COR-L47 (cell line): ENCODE measurements around the gene RTN4.
"Not testable (repeated sequence)": the region's sequence is repeated elsewhere in the genome, so short reads cannot be mapped to it uniquely, and the experiment has no call there.

Experiments used
- DNase-seq: peaks from one replicate; lab custom pipeline; 2025; lab: John Stamatoyannopoulos, UW

Gene RTN4, protein sequence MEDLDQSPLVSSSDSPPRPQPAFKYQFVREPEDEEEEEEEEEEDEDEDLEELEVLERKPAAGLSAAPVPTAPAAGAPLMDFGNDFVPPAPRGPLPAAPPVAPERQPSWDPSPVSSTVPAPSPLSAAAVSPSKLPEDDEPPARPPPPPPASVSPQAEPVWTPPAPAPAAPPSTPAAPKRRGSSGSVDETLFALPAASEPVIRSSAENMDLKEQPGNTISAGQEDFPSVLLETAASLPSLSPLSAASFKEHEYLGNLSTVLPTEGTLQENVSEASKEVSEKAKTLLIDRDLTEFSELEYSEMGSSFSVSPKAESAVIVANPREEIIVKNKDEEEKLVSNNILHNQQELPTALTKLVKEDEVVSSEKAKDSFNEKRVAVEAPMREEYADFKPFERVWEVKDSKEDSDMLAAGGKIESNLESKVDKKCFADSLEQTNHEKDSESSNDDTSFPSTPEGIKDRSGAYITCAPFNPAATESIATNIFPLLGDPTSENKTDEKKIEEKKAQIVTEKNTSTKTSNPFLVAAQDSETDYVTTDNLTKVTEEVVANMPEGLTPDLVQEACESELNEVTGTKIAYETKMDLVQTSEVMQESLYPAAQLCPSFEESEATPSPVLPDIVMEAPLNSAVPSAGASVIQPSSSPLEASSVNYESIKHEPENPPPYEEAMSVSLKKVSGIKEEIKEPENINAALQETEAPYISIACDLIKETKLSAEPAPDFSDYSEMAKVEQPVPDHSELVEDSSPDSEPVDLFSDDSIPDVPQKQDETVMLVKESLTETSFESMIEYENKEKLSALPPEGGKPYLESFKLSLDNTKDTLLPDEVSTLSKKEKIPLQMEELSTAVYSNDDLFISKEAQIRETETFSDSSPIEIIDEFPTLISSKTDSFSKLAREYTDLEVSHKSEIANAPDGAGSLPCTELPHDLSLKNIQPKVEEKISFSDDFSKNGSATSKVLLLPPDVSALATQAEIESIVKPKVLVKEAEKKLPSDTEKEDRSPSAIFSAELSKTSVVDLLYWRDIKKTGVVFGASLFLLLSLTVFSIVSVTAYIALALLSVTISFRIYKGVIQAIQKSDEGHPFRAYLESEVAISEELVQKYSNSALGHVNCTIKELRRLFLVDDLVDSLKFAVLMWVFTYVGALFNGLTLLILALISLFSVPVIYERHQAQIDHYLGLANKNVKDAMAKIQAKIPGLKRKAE

DNA sequence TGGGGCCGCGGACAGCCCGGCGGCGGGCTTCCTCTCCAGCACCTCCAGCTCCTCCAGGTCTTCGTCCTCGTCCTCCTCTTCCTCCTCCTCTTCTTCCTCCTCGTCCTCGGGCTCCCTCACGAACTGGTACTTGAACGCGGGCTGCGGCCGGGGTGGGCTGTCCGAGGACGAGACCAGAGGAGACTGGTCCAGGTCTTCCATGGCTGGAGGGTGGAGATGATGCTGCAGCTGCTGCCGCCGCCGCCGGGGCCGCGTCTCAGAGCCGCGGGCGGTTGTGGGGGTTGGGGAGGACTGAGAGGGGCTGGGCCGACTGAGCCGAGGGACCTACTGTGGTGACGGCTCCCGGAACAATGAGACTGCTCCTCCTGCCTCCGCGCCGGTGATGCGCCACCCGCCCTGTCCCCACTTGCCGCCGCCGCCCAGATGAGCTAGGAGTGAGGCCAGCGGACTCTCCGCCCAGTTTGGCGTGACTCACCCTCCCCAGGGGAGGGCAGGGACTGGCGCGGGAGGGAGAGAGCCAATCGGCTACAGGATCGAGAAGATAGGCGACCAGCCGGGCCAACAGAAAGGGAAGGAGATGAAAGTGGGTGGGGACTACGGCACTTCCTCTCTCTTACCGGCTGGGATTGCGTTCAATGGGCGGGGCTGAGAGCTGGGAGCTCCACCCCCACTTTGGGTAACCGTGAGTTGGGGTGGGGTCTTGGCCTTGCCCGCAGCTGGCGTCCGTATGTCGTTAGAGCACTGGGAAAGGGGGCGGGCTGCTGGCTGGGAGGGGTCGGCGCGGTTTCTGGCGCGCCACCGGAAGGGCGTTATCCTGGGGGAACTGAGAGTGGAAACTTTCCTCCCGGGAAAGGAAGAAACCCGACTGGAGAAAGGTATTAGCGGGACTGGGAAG is at the start of gene RTN4:
TSS of gene RTN4 (minus strand) at position 352 of the 895 bp plus-strand sequence. CDS start at position 201, 151 bp downstream.
- DNase-seq = peak; percentile 99

DNA sequence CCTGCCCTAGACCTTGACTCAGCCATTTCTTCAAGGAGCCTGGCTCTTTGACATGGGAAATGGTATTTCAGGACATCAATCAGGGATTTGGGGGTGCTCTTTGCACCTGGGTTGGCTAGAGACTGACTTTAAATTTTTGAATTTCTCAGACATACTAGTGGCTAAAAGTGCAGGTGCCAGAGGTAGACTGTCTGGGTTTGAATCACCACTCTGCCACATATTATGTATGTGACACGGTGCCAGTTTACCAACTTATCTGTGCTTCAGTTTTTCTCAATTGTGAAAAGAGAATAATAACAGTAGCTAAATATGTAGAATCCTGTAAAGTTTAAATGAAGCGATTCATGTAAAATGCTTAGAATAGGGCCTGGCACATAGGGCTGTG is 49.2 kb upstream of the RTN4 start:
- DNase-seq = no peak

DNA sequence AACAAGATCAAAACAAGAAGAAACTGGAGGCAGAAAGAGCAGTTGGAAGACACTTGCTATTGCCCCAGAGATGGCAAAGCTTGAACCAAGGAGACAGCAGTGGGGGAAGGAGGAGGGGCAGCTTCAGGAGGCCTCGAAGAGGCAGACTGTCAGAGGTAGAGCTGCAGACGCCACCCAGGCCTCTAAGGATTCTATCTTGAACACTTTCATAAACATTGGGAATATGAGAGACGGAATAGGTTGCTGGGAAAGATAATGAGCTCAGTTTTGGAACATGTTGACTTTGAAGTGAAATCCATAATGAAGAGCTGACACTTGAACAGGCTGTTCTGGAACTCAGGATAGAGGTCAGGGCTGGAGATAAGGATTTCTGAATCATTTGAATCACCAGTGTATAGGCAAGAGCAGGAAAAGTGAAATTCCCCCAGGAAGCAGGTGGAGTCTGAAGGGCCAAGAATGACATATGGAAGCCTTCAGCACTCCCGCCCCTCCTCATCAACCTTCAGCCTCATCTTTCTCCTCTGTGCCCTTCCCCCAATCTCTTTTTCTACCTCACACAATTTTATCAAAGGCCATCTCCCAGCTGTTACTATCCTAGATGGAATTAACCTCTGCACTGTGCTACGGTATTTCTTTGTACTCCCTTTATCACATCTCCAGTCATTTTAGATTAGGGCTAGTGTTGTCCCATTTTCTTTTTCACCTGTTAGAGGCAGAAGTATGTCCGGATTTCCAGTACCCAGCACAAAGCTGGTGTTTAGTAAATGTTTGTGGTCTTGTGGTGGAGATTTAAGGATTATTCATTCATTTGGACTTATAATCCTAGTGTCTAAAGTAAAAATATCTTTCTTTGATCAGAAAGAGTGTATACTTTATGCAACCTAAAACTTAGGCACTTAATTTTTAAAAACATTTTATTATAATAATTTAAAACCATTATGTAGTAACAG is 47.5 kb upstream of the RTN4 start:
- DNase-seq = no peak

DNA sequence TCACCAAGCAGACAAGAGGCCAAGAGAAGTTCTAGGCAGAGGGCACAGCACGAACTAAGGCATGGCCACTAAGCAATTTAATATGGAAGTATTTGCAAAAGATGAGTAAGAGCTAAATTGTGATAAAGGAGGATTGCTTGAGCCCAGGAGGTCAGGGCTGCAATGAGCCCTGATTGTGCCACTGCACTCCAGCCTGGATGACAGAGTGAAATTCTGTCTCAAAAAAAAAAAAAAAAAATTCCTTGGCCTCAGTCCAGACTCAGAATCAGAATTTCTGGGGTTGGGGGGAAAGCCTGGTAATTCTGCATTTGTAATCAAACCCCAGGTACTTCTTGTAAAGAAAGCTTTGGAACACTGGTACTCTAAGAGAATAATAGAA is 46.8 kb upstream of the RTN4 start:
- DNase-seq = no peak

DNA sequence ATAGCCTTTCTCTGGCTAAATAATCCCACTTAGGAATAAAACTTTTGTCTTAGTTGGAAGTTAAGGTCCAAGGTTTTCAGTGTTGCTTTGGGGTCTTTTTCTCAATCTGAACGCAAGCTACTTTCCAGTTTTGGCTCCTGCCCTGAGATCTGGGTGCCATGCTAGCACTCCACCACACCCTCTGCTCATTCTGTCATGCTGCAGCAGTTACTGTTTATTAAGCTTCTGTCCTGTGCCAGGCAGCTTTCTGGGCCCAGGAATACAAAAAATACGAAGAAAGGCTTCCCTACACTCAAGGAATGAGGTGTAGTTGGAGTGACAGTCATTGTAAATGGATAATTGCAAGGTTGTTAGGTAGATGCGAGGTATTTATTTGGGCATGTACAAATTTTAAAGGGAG is 46.3 kb upstream of the RTN4 start:
- no peak for DNase-seq

DNA sequence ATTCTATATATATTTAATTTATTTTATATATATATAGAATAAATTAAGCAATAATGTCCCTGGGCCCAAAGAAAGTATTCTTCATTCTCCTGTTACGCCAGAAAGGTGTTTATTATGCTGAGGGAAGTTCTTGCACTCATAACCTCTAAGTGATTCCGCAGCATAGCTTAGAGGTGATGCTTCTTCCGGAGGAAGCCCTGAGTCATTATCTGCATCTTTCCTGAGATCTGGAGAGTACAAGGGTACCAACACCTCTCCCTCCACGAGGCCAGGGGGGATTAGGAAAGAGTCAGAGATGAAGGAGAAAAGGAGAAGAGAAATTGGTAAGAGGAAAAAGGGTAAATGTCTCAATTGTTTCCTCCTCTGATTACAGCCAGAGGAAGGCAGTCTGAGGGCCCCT is 43.1 kb upstream of the RTN4 start:
- no peak for DNase-seq

DNA sequence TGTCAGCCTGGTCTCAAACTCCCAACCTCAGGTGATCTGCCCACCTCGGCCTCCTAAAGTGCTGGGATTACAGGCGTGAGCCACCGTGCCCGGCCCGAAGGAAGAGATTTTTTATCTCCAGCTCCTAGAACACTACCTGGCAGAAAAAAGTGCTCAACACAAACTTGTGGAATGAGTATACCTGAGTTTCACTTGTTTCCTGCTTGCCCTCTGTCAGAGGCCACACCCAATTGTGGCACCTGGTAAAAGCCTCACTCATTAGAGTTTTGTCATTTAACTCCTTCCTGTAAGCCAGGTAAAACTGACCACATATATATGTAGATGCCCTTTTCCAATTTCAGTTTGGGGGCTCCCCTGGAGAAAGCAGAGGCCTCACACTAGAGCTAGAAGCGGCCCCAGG is 42.2 kb upstream of the RTN4 start:
- no peak for DNase-seq

DNA sequence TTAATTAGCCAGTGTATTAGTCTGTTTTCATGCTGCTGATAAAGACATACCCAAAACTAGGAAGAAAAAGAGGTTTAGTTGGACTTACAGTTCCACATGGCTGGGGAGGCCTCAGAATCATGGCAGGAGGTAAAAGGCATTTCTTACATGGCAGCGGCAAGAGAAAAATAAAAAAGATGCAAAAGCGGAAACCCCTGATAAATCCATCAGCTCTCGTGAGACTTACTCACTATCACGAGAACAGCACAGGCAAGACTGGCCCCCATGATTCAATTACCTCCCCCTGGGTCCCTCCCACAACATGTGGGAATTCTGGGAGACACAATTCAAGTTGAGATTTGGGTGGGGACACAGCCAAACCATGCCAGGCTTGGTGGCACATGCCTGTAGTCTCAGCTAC is 41.4 kb upstream of the RTN4 start:
- DNase-seq = not testable (repeated sequence)

DNA sequence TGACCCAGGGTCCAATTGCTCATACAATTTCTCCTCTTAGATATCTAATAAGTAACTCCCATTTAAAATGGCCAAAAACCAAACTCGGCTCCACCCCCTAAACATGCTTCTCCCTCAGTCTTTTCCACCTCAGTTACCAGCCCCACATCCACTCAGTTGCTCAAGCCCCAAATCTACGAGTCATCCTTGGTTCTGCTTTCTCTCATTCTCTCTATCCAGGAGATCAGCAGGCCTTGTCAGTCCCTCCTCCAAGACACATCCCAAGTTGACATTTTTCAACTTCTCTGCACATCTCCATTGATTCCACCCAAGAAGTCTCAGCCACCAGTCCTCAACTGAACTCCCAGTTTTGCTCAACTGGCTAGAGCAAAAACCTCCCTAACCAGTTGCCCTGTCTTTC is 40.5 kb upstream of the RTN4 start:
- no peak for DNase-seq

DNA sequence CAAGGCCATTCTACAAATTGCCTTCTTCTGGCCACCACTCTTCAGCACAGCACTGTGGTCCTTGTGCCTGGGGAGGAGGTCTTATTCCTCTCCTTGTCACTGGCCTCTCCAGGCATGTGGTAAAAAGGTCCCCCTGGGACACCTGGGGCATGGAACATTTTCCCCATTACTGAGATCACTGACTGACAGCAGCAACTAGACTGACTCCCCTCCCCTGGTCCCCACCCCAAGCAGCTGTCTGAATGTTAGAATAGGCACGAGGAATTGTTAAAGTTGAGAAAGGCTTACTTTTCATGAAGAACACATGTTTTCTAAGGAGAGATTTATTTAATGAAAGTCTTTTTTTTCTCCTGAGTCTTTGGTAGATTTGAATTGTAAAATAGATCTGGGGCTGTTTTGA is 39.5 kb upstream of the RTN4 start:
- no peak for DNase-seq

DNA sequence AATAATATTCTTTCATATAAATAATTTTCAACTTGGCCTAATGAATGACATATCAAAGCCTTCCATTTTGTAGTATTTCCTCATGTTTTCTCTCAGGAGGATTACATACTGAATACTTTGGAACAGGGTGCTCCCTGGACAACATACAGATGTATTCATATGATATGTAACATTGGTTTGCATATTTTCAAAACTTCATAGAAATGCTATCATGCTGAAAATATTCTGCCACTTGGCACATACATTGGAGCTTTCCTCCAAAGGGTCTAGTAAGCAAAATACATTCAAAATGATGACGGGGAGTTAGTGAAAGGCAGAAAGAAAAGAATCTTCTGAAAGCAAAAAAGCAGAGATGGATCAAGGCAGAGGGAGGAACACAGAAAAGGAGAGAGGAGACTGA is 38.1 kb upstream of the RTN4 start:
- no peak for DNase-seq

DNA sequence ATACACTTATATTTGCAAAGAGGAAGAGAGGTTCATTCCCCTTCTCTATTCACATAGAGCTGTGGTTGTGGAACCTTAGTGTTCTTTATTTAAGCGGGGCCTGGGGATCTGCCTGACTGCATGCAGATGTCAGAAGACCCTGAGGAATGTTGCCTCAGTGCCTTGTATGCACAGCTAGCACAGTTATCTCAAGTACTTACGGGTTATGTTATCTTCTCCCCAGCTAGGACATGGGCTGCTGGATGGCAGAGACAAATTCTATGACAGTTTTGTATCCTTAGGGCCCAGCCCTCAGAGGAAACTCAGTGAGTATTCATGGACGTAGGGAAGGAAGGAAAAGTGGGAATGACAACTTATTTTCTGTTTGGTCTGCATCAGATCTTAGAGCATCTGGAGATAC is 37.7 kb upstream of the RTN4 start:
- DNase-seq = no peak

DNA sequence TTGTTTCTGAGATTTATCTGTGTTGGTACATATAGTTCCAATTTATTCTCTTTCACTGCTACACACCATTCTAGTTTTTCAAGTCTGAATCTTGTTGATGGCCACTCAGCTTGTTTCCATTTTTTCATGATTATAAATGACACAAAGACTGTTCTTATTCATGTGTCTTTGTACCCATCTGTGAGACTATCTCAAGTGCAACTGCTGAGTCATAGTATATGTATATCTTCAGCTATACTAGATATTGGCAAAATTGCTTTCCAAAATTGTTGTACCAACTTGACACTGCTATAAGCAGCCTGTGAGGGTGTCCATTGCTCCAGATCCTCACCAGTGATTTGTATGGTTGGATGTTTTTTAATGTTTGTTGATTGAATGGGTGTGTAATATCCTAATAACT is 37.2 kb upstream of the RTN4 start:
- no peak for DNase-seq

DNA sequence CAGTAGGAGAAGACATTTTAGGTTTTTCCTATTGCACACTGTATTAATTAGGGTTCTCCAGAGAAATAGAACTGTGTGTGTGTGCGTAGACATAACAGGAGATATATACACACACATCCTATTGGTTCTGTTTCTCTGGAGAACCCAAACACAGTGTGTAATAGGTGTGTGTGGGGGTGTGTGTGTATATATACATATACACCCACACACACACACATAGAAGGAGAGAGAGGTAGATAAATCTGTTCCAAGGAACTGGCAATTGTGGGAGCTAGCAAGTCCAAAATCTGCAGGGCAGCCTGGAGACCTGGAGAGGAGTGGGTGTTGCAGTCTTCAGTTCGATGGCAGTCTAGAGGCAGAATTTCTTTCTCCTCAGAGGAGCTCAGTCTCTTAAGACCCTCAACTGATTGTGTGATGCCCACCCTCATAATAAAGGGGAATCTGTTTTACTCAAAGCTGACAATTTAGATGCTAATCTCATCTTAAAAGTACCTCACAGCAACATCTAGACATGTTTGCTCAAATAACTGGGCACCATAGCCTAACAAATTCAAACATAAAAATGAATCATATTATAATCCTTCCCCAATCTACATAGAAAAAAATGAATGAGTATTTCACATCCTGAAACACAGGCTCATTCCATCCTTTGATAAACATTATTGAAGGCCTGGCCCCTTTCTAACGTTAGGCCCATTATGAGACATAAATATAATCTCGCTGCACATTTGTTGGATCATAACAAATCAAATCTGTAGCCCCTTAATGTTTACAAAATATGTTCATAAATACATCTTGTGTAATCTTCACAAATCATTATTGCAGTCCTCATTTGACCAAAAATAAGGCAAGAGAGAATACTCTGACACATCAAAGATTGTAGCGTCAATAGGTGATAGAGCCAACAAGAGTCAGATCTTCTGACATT is 35.1 kb upstream of the RTN4 start:
- no peak for DNase-seq

DNA sequence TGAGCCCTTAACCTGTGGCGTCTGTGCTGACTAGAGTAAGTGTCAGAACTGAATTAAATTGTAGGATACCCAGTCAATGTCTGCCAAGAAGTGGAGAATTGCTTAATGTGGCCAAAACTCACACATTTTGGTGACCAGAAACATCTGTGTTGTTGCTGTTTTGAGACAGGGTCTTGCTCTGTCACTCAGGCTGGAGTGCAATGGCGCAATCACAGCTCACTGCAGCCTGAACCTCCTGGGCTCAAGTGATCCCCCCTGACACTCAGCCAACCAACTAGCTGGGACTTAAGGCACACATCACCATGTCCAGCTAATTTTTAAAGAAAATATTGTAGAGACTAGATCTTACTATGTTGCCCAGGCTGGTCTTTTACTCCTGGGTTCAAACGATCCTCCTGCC is 34.4 kb upstream of the RTN4 start:
- DNase-seq = no peak

DNA sequence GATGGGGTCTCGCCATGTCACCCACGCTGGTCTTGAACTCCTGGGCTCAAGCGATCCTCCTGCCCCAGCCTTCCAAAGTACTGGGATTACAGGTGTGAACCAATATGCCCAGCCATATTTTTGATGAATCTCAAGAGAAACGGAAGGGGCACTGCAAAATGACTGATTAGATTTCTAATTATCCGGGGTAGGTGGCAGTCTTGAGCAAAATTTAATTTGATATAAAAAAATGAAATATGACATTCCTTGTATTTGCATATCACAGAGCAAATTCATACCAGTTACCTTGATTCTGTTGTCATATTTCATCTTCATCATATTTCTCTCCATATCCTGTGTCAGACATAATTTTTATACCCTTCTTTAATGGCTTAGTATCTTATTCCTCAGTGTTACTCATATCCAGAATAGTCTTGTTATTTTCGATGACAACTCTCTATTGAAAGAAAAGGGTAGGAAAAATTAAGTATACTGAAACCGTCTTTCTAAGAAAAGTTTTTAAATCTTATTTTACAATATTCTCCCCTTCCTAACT is 30.0 kb upstream of the RTN4 start:
- DNase-seq = no peak

DNA sequence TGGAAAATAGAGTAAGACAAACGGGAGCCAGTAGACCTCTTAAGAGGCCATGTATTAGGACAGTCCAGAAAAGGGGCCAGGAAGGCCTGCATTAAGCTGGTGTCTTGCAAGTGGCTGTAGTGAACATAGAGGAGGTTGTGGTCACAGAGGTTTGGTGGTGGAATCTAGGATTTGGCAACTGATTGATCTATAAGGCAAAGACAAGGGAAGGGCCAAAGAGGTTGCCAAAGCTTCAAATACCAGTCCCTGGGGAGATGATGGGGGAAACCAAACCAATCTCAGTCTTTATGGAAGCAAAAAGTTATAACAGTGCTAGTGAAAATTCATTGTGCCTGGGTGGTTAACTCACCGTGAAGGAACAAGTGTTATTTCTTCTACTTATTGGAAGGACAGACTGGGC is 28.7 kb upstream of the RTN4 start:
- no peak for DNase-seq

DNA sequence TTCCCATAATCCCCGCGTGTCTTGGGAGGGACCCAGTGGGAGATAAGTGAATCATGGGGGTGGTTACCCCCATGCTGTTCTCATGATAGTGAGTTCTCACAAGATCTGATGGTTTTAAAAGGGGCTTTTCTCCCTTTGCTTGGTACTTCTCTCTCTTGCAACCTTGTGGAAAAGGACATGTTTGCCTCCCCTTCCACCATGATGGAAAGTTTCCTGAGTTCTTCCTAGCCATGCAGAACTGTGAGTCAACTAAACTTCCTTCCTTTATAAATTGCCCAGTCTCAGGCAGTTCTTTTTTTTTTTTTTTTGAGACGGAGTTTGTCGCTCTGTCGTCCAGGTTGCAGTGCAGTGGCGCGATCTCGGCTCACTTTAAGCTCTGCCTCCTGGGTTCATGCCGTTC is 26.5 kb upstream of the RTN4 start:
- no peak for DNase-seq

DNA sequence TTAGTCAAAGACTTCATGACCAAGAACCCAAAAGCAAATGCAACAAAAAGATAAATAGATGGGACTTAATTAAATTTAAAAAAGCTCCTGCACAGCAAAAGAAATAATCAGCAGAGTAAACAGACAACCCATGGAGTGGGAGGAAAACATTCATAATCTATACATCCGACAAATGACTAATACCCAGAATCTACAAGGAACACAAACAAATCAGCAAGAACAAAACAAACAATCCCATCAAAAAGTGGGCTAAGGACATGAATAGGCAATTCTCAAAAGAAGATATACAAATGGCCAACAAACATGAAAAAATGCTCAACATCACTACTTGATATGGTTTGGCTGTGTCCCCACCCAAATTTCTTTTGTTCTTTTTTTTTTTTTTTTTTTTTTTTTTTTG is 25.8 kb upstream of the RTN4 start:
- not testable (repeated sequence) for DNase-seq
